Gastrocnemius medialis (tissue), 4 donors: ENCODE measurements around the gene RPS10.

Experiments
- POLR2A ChIP-seq, 2 donors: fragments of 450-650 bp; IDR thresholded peaks; one replicate each; pipeline ENCODE4 v1.6.1; 2017; ENCODE audit warnings: antibody characterized with exemption in 2 of 2, mild to moderate bottlenecking in 2 of 2, moderate library complexity in 2 of 2
- TF ChIP-seq, protein P1 (sequence below), 5 experiments: fragments of 450-650 bp in 3 of 5; fragments of 200-600 bp in 2 of 5; sonication (generic) in 2 of 5; IDR thresholded peaks in 4 of 5; conservative IDR thresholded peaks in 1 of 5; 1 replicate in 4 of 5; 2 replicates in 1 of 5; pipeline ENCODE4 v1.5.1; 2016 to 2019; ENCODE audit warnings: antibody characterized with exemption in 5 of 5, mild to moderate bottlenecking in 3 of 5, moderate library complexity in 3 of 5

DNA sequence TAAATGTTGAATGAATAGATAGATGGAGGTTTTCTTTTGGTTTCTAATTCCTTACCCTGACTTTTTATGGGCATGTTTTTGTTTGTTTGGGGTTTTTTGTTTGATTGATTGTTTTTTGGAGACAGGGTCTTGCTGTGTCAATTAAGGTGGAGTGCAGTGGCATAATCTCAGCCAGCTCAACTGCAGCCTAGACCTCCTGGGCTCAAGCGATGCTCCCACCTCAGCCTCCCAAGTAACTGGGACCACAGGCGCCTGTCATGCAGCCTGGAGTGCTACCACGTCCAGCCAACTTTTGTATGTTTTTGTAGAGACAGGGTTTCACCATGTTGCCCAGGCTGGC is 31.9 kb downstream of the RPS10 start:
- TF ChIP-seq, protein P1, sequence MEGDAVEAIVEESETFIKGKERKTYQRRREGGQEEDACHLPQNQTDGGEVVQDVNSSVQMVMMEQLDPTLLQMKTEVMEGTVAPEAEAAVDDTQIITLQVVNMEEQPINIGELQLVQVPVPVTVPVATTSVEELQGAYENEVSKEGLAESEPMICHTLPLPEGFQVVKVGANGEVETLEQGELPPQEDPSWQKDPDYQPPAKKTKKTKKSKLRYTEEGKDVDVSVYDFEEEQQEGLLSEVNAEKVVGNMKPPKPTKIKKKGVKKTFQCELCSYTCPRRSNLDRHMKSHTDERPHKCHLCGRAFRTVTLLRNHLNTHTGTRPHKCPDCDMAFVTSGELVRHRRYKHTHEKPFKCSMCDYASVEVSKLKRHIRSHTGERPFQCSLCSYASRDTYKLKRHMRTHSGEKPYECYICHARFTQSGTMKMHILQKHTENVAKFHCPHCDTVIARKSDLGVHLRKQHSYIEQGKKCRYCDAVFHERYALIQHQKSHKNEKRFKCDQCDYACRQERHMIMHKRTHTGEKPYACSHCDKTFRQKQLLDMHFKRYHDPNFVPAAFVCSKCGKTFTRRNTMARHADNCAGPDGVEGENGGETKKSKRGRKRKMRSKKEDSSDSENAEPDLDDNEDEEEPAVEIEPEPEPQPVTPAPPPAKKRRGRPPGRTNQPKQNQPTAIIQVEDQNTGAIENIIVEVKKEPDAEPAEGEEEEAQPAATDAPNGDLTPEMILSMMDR (IDR thresholded peaks at IDR 0.05 in 4 of 5, conservative IDR thresholded peaks at IDR 0.05 in 1 of 5), result no peak
- no peak for TF ChIP-seq POLR2A (IDR thresholded peaks at IDR 0.05)
